Neural progenitor cell (in vitro differentiated cells): Measurements from ENCODE around the gene PBXIP1. TPM values are rescaled to one million over a fixed set of nuclear protein-coding genes. Genes with fewer than 3 reads are reported as not detected.

Source experiments
- DNase-seq: peaks from one replicate; pipeline ENCODE4 v3.0.0-alpha.2; 2016; ENCODE audit warnings: low spot score
- H2AFZ ChIP-seq: fragments of 200-600 bp; sonication (generic); replicated peaks from 2 replicates; pipeline ENCODE4 v1.6.1; 2016; ENCODE audit warnings: antibody characterized with exemption
- H3F3A ChIP-seq: fragments of 200-600 bp; sonication (generic); 2 replicates; pipeline ENCODE4 v1.6.1; 2016; ENCODE audit warnings: antibody characterized with exemption, low read depth
- H3K27ac ChIP-seq: fragments of 200-600 bp; sonication (generic); 2 replicates; pipeline ENCODE4 v1.5.1; 2016; ENCODE audit warnings: mild to moderate bottlenecking
- H3K27me3 ChIP-seq: fragments of 200-600 bp; sonication (generic); 2 replicates; pipeline ENCODE4 v1.6.1; 2016; ENCODE audit warnings: mild to moderate bottlenecking, moderate library complexity
- H3K36me3 ChIP-seq: fragments of 200-600 bp; sonication (generic); 2 replicates; pipeline ENCODE4 v1.5.1; 2016
- H3K4me1 ChIP-seq: fragments of 200-600 bp; sonication (generic); 2 replicates; pipeline ENCODE4 v1.6.1; 2016; ENCODE audit warnings: mixed run types
- H3K4me2 ChIP-seq: fragments of 200-600 bp; sonication (generic); 2 replicates; pipeline ENCODE4 v1.6.1; 2016
- H3K4me3 ChIP-seq: fragments of 200-600 bp; sonication (generic); 2 replicates; pipeline ENCODE4 v1.5.1; 2016
- H3K79me2 ChIP-seq: fragments of 200-600 bp; sonication (generic); 2 replicates; pipeline ENCODE4 v1.6.1; 2016; ENCODE audit warnings: low read depth
- H3K9ac ChIP-seq: fragments of 200-600 bp; sonication (generic); 2 replicates; pipeline ENCODE4 v1.6.1; 2016
- H3K9me3 ChIP-seq: fragments of 200-600 bp; sonication (generic); 2 replicates; pipeline ENCODE4 v1.5.1; 2016; ENCODE audit warnings: low read depth
- H4K20me1 ChIP-seq: fragments of 200-600 bp; sonication (generic); 2 replicates; pipeline ENCODE4 v1.6.1; 2016; ENCODE audit warnings: low read depth
- H3K27ac Mint-ChIP-seq: 3 replicates; pipeline ENCODE4 v1.8.0; 2021; ENCODE audit warnings: mixed read lengths
- H3K27me3 Mint-ChIP-seq: 2 replicates; pipeline ENCODE4 v1.8.0; 2022; ENCODE audit warnings: low read depth, mild to moderate bottlenecking, inconsistent platforms, moderate library complexity, mixed read lengths; ENCODE audit not compliant: insufficient read depth
- H3K36me3 Mint-ChIP-seq: 3 replicates; pipeline ENCODE4 v1.8.0; 2021; ENCODE audit warnings: mixed read lengths
- H3K4me1 Mint-ChIP-seq: 3 replicates; pipeline ENCODE4 v1.8.0; 2021; ENCODE audit warnings: mixed read lengths
- H3K4me3 Mint-ChIP-seq: 3 replicates; pipeline ENCODE4 v1.8.0; 2021; ENCODE audit warnings: mild to moderate bottlenecking, moderate library complexity, mixed read lengths
- H3K9me3 Mint-ChIP-seq: 3 replicates; pipeline ENCODE4 v1.8.0; 2020; ENCODE audit warnings: mixed read lengths
- CTCF ChIP-seq: fragments of 200-600 bp; sonication (generic); IDR thresholded peaks from 2 replicates; pipeline ENCODE4 v1.5.1; 2017; ENCODE audit warnings: antibody characterized with exemption, mild to moderate bottlenecking
- EZH2 ChIP-seq: fragments of 200-600 bp; sonication (generic); IDR thresholded peaks from 2 replicates; pipeline ENCODE4 v1.6.1; 2017; ENCODE audit warnings: antibody characterized with exemption, mild to moderate bottlenecking, moderate library complexity
- EZH2phosphoT487 ChIP-seq: fragments of 200-600 bp; sonication (generic); IDR thresholded peaks from 2 replicates; pipeline ENCODE4 v1.6.1; 2017; ENCODE audit warnings: antibody characterized with exemption
- total RNA-seq: library from RNA; depleted of rRNA; stranded (reverse); fragments of >200 nt; gene quantifications from 2 replicates; pipeline ENCODE4 v1.2.3, GENCODE V29; 2015; ENCODE audit warnings: low replicate concordance

Gene PBXIP1
- total RNA-seq, 1 donor from 2014 or later, result 21.4 TPM

- Mint-ChIP-seq H3K36me3 (peaks cover 3% of the 10 kb centered on the region), H3K4me3 (no peak overlapping the region), H3K4me1 (peaks cover 38% of the 10 kb centered on the region), H3K27ac (no peak overlapping the region), H3K9me3 (no peaks in the 10 kb centered on the region), H3K27me3 (peaks cover 3% of the 10 kb centered on the region)
- Histone ChIP-seq H2AFZ (peak overlapping the region; percentile 88), H3K27ac (peak overlapping the region; percentile 88), H3K4me2 (peak overlapping the region; percentile 70), H3F3A (peaks cover 49% of the 10 kb centered on the region), H3K27me3 (no peaks in the 10 kb centered on the region), H3K36me3 (peaks cover 9% of the 10 kb centered on the region), H4K20me1 (peaks cover 37% of the 10 kb centered on the region), H3K9ac (no peak overlapping the region), H3K4me1 (peaks cover 46% of the 10 kb centered on the region), H3K9me3 (no peaks in the 10 kb centered on the region), H3K4me3 (peak overlapping the region; percentile 64), H3K79me2 (peaks cover 71% of the 10 kb centered on the region)
- TF ChIP-seq EZH2 (no peak), CTCF (peak; percentile 14), EZH2phosphoT487 (no peak)
- DNase-seq, result peak; percentile 97
Measured at GRCh38 chr1:154973344-154974101, 17.6 kb upstream of the PBXIP1 start.

GRCh38 chr1:154972517-154973343 is 16.8 kb upstream of the PBXIP1 start:
- Histone ChIP-seq H3K36me3 (peaks cover 2% of the 10 kb centered on the region), H4K20me1 (peaks cover 33% of the 10 kb centered on the region), H3K9me3 (no peaks in the 10 kb centered on the region), H3K27me3 (no peaks in the 10 kb centered on the region), H3K4me3 (peak overlapping the region; percentile 64), H2AFZ (no peak overlapping the region), H3F3A (peaks cover 44% of the 10 kb centered on the region), H3K9ac (no peak overlapping the region), H3K79me2 (peaks cover 67% of the 10 kb centered on the region), H3K4me1 (peaks cover 46% of the 10 kb centered on the region), H3K4me2 (peak overlapping the region; percentile 70), H3K27ac (peak overlapping the region; percentile 88)
- Mint-ChIP-seq H3K36me3 (peaks cover 6% of the 10 kb centered on the region), H3K4me1 (peaks cover 44% of the 10 kb centered on the region), H3K9me3 (no peaks in the 10 kb centered on the region), H3K27ac (peak overlapping the region; percentile 92), H3K27me3 (peaks cover 3% of the 10 kb centered on the region), H3K4me3 (no peak overlapping the region)
- no peak for TF ChIP-seq EZH2
- TF ChIP-seq CTCF, result no peak
- TF ChIP-seq EZH2phosphoT487, result no peak
- peak; percentile 94 for DNase-seq

GRCh38 chr1:154972213-154972516 is 16.3 kb upstream of the PBXIP1 start:
- H3K27ac ChIP-seq, result peak overlapping the region; percentile 88
- H3K4me1 ChIP-seq, result peaks cover 46% of the 10 kb centered on the region
- no peaks in the 10 kb centered on the region for H3K9me3 ChIP-seq
- Mint-ChIP-seq H3K36me3 (peaks cover 6% of the 10 kb centered on the region), H3K9me3 (no peaks in the 10 kb centered on the region), H3K27me3 (peaks cover 3% of the 10 kb centered on the region), H3K4me1 (peaks cover 40% of the 10 kb centered on the region), H3K4me3 (no peak overlapping the region), H3K27ac (peak overlapping the region; percentile 92)
- H3K4me3 ChIP-seq, result peak overlapping the region; percentile 64
- peaks cover 44% of the 10 kb centered on the region for H3F3A ChIP-seq
- no peaks in the 10 kb centered on the region for H3K27me3 ChIP-seq
- DNase-seq, result no peak
- TF ChIP-seq CTCF, result no peak
- no peak for TF ChIP-seq EZH2
- TF ChIP-seq EZH2phosphoT487, result no peak
- no peak overlapping the region for H3K9ac ChIP-seq
- H4K20me1 ChIP-seq, result peaks cover 28% of the 10 kb centered on the region
- H3K4me2 ChIP-seq, result peak overlapping the region; percentile 70
- H2AFZ ChIP-seq, result no peak overlapping the region
- H3K36me3 ChIP-seq, result no peaks in the 10 kb centered on the region
- peaks cover 66% of the 10 kb centered on the region for H3K79me2 ChIP-seq
